NT2/D1 (cell line): ENCODE results near the gene SERTAD2.

ENCODE experiments used
- YY1 ChIP-seq: IDR thresholded peaks from 2 replicates; pipeline ENCODE4 v1.6.1; 2011; ENCODE audit not compliant: insufficient read length, insufficient read depth
- ZNF274 ChIP-seq: IDR thresholded peaks from 2 replicates; pipeline ENCODE4 v1.6.1; 2011; ENCODE audit warnings: mild to moderate bottlenecking, low read depth, low read length

DNA sequence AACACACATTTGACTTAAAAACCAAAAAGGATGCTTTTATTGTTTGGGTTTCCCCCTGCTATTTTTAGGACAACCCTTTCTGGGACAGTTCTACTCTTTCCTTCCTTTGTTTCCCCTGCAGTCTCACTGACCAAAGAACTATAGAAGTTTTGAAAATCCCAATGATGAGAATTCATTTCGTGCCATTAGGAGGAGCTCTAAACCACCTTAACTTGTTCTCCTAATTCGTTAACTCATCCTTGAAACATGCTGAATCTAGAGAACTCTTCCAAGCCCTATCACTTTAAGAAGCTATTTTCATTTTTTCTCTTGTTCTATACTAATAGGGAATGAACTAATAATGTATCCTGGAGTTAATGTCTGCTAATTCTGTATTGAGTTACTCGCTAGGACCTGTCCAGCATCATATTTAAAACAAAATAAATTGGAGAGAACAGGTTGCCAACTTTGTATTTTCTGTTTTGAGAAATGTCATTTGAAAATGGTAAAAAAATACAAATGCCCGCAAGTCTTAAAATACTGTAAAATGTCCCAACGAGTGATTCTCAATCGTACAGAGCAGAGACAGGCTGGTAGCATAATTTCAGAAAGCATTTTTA is 66.7 kb downstream of the SERTAD2 start:
- TF ChIP-seq ZNF274 (no peak), YY1 (no peak)
